PFSK-1 (cell line): ENCODE data around the gene SIRPB1.

ENCODE experiments used
- POLR2AphosphoS5 ChIP-seq: IDR thresholded peaks from 2 replicates; pipeline ENCODE4 v1.6.1; 2012; ENCODE audit warnings: low read depth, mild to moderate bottlenecking, control low read depth, low read length, moderate library complexity
- SIN3A ChIP-seq: IDR thresholded peaks from 2 replicates; pipeline ENCODE4 v1.6.1; 2012; ENCODE audit warnings: mild to moderate bottlenecking, low read length, moderate library complexity, borderline replicate concordance; ENCODE audit not compliant: insufficient read depth
- TAF1 ChIP-seq: IDR thresholded peaks from 2 replicates; pipeline ENCODE4 v1.6.1; 2012; ENCODE audit warnings: low read length, control low read depth, borderline replicate concordance; ENCODE audit not compliant: insufficient read depth

GRCh38 chr20:1625083-1625690, 5.4 kb upstream of the SIRPB1 start:
- TF ChIP-seq POLR2AphosphoS5 = no peak
- no peak for TF ChIP-seq TAF1
- no peak for TF ChIP-seq SIN3A
